Lower leg skin (tissue), 4 donors: ENCODE data around the gene GPRIN3. TPM values are rescaled to one million over a fixed set of nuclear protein-coding genes. Genes with fewer than 3 reads are reported as not detected.

Source experiments
- DNase-seq, 2 donors: peaks; one replicate each; pipeline ENCODE4 v3.0.0-alpha.2; 2019; ENCODE audit warnings: low spot score in 2 of 2
- H3K4me3 ChIP-seq: fragments of 200-600 bp; sonication (generic); 2 replicates; pipeline ENCODE4 v1.5.1; 2017; ENCODE audit warnings: mild to moderate bottlenecking, low read depth; ENCODE audit not compliant: poor library complexity, severe bottlenecking
- POLR2A ChIP-seq, 2 donors: fragments of 450-650 bp; IDR thresholded peaks; one replicate each; pipeline ENCODE4 v1.6.1; 2016 to 2017; ENCODE audit warnings: antibody characterized with exemption in 2 of 2, mild to moderate bottlenecking in 1 of 2, moderate library complexity in 1 of 2
- WGBS, 2 donors: methylation state at CpG; one replicate each; pipeline ENCODE4 v1.1.5; 2018; 5-methylcytosine and 5-hydroxymethylcytosine counted together
- intact Hi-C: fragments of 100-400 bp; cut with DNase I; formaldehyde crosslinking; loops from one replicate; pipeline ENCODE4 v1.15.0; 2023; ENCODE audit warnings: low total_unique reads
- total RNA-seq, 4 donors: library from RNA; depleted of rRNA; stranded (reverse); fragments of >200 nt; gene quantifications; one replicate each; pipeline ENCODE4 v1.1.0, GENCODE V29; 2016
- TF ChIP-seq, protein P1 (sequence below), 3 donors: fragments of 450-650 bp; IDR thresholded peaks; one replicate each; pipeline ENCODE4 v1.5.1; 2016; ENCODE audit warnings: antibody characterized with exemption in 3 of 3, mild to moderate bottlenecking in 3 of 3, moderate library complexity in 2 of 3

Gene GPRIN3
- total RNA-seq, 4 donors from 2014 or later, result 1.5 to 3.3 (median 1.8) TPM

DNA sequence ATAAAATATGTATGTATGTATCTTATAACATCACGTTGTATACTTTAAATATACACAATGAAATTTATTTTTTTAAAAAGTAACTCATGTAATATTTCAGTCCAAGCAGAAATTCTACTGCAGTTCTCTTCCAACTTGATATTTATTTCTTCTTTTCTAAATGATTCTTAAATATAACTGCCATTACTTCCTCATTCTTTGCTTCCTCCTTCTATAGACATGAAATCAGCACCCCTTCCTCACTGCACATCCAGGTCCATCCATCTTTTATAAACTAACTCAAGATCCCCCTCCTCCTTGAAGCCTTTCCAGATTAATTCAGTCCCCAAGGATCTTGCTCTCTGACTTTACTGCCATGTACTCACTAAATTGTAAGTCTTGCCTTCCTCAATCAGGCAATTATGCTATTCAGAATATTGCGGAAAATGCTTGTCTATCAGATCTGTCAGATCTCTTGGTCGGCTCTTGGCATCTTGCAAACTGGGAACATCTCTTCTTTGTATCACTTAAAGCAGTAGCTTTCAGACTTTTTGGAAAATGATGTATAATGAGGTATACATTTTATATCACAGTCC is 3.7 kb downstream of the GPRIN3 start:
- no peak for TF ChIP-seq POLR2A (IDR thresholded peaks at IDR 0.05)
- TF ChIP-seq, protein P1, sequence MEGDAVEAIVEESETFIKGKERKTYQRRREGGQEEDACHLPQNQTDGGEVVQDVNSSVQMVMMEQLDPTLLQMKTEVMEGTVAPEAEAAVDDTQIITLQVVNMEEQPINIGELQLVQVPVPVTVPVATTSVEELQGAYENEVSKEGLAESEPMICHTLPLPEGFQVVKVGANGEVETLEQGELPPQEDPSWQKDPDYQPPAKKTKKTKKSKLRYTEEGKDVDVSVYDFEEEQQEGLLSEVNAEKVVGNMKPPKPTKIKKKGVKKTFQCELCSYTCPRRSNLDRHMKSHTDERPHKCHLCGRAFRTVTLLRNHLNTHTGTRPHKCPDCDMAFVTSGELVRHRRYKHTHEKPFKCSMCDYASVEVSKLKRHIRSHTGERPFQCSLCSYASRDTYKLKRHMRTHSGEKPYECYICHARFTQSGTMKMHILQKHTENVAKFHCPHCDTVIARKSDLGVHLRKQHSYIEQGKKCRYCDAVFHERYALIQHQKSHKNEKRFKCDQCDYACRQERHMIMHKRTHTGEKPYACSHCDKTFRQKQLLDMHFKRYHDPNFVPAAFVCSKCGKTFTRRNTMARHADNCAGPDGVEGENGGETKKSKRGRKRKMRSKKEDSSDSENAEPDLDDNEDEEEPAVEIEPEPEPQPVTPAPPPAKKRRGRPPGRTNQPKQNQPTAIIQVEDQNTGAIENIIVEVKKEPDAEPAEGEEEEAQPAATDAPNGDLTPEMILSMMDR (IDR thresholded peaks at IDR 0.05), result no peak
- 78 to 82% methylated on average over 3 of the region's 3 CpGs for WGBS, 2 donors
- intact Hi-C loops, result no loop called here
- H3K4me3 ChIP-seq, result no peak overlapping the region
- DNase-seq, result no peak

DNA sequence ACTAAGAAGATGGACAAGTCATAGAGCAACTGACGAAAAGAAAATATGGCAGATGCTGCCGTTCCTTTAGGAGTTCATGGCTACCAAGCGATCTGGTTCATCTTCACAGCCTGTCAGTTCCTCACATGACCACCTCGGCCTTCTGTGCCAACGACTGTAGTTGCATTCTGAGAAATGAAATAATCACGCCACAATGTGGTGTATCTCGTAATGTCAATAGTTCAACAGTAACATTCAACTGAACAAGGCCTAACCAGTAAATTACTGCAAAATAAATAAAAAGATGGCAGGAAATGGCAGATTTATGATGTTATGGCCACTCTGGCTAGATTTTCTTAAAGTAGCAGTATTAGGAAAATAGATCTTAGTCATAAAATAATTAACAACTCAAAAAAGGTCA is 4.4 kb downstream of the GPRIN3 start:
- no peak overlapping the region for H3K4me3 ChIP-seq
- no peak for DNase-seq
- no peak for TF ChIP-seq POLR2A (IDR thresholded peaks at IDR 0.05)
- TF ChIP-seq, protein P1 (IDR thresholded peaks at IDR 0.05), result no peak
- intact Hi-C loops, result no loop called here
- 71 to 79% methylated on average over 7 of the region's 7 CpGs for WGBS, 2 donors

DNA sequence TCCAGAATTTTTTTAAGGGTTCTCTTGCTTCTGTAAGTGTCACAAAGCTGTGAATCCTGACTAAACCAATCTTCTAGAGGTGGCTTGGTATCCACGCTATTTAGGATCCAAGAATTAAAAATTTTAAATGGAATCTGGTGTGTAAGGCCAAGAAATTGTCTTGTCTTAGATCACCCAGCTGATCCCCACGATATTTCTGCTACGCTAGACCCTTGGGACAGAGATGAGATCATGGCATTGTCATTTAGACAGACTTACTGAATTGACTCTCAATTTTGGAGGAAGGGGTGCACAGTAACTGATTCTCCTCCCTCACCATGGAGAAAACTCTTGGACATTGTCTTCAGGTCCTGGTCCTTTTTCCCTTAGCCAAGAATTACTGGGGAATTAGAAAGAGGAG is 5.7 kb downstream of the GPRIN3 start:
- DNase-seq, result no peak
- no peak overlapping the region for H3K4me3 ChIP-seq
- 71 to 77% methylated on average over 3 of the region's 3 CpGs for WGBS, 2 donors
- TF ChIP-seq, protein P1 (IDR thresholded peaks at IDR 0.05), result no peak
- no peak for TF ChIP-seq POLR2A (IDR thresholded peaks at IDR 0.05)
- intact Hi-C loops, result no loop called here

DNA sequence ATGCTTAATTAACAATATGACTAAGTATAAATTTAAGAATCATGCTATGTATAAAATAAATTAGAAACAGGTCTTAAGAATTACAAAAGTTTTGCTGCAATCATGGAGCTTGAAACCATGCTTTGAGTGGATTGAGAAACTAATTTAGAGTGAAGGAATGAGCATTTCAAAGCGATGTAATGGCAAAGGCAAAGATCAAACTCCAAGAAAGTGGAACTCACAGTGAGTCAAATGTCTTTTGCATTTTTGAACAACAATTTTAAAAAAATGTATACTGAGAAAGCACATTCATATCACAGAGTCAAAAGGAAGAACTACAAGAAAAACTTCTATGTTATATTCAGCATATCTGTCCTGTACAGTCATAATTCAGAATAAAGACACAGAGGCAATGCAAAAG is 6.6 kb downstream of the GPRIN3 start:
- TF ChIP-seq, protein P1 (IDR thresholded peaks at IDR 0.05), result no peak
- TF ChIP-seq POLR2A (IDR thresholded peaks at IDR 0.05), result no peak
- intact Hi-C loops, result no loop called here
- WGBS, 2 donors, result 86 to 93% methylated on average over 1 of the region's 1 CpG
- DNase-seq, result no peak
- no peak overlapping the region for H3K4me3 ChIP-seq

DNA sequence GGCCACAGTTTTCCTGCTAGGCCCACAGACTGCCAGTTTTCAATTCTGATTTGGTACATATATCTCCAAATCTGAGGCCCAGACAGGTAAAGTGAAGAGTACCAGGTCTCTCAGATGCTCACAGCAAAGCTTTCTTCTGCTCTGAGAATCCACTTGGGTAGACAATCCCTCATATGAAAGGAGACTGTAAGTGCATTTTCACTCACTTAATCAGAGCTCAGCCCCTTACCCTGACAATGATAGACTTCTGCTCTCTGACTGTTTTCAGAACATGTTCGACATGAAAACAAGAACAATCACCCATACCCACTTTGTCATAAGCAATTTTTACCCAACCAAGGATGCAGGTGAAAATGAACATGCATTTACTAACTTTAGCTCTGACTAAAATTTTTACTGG is 7.1 kb downstream of the GPRIN3 start:
- TF ChIP-seq, protein P1 (IDR thresholded peaks at IDR 0.05), result no peak
- TF ChIP-seq POLR2A (IDR thresholded peaks at IDR 0.05), result no peak
- WGBS, 2 donors, result 91 to 97% methylated on average over 1 of the region's 1 CpG
- intact Hi-C loops, result no loop called here
- H3K4me3 ChIP-seq, result no peak overlapping the region
- DNase-seq, result no peak

DNA sequence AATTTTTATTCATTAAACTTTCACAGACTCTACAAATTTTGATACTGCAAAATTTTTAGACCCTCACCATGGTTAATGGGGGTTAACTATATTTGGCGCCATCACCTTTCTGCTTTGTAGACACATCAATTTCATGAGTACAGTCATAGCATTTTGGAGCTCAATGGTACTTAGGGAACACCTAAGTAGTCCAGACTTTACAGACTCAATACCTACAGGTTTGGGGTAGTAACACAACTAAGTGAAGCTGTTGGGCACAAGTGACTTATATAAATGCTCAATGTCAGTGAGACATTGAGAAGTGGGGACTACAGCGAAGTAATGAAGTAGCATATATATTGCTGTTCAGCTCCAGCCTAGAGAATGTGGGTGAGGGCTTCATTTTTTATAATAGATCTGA is 7.5 kb downstream of the GPRIN3 start:
- intact Hi-C loops, result no loop called here
- 54 to 73% methylated on average over 2 of the region's 2 CpGs for WGBS, 2 donors
- no peak overlapping the region for H3K4me3 ChIP-seq
- DNase-seq, result no peak
- TF ChIP-seq POLR2A (IDR thresholded peaks at IDR 0.05), result no peak
- TF ChIP-seq, protein P1 (IDR thresholded peaks at IDR 0.05), result no peak
